GM19193 (cell line): Measurements from ENCODE around the gene OASL.

Experiments used
- POLR2A ChIP-seq: IDR thresholded peaks from 4 replicates; pipeline ENCODE4 v1.6.1; 2011; ENCODE audit not compliant: insufficient read depth, insufficient read length; ENCODE audit errors: extremely low read depth

Gene OASL

GRCh38 chr12:121001841-121002483 lies 37.1 kb downstream of the OASL start:
- no peak for TF ChIP-seq POLR2A

- no peak for TF ChIP-seq POLR2A
These were observed 38.0 kb downstream of the OASL start for GRCh38 chr12:121001060-121001459.

DNA sequence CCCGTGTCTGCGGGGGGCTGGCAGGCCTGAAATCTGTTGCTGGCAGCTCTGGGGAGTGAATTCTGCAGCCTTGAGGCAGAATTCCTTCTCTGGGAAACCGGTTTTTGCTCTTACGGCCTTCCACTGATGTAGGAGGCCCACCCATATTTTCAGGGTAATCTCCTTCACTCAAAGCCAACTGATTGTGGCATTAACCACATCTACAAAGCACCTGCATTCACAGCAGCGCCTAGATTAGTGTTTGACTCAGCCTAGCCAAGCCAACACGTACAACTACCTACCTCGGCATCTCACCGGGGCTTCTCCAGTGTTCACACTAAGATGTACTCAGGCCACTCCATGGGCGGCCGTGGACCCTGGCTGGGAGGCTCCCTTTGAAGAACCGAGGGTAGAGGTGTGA lies 38.5 kb downstream of the OASL start:
- TF ChIP-seq POLR2A = no peak

GRCh38 chr12:120999191-121000120 lies 39.6 kb downstream of the OASL start:
- TF ChIP-seq POLR2A = no peak

DNA sequence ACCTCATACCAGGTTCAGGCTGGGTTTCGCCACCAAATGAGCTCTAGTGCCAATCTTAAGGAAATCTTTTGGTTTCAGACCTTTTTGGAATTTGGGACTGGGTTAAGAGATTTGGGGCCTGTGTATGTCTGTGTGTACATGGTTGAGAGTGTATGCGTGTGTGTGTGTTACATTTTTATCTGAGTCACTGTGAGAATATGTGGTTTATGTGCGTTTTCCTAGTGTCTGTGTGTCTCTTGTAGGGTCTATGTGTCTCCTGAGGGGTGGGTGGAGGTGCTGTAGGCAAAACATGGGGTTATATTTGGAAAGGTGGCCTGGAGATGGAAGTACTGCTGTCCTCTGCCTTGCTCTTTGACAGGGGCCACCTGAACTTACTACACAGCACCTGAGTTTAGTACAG lies 40.6 kb downstream of the OASL start:
- no peak for TF ChIP-seq POLR2A

- TF ChIP-seq POLR2A = no peak
These were observed 41.6 kb downstream of the OASL start for GRCh38 chr12:120997448-120997847.

DNA sequence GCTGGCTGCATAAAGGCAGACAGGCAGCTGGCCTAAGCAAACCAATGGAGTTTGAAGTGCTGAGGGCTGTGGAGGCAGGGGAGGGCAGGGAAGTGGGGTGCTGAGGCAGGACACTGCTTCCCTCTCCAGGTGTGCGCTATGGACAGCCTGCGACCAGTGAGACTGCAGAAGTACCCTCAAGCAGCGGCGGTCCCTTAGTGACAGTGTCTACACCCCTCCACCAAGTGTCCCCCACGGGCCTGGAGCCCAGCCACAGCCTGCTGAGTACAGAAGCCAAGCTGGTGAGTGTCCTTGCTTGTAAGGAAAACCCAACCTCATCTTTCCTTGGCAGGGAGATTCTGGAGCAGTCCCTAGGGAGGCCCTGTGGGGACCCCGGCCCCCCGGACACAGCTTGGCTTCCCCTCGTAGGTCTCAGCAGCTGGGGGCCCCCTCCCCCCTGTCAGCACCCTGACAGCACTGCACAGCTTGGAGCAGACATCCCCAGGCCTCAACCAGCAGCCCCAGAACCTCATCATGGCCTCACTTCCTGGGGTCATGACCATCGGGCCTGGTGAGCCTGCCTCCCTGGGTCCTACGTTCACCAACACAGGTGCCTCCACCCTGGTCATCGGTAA lies 42.8 kb downstream of the OASL start:
- TF ChIP-seq POLR2A = no peak

DNA sequence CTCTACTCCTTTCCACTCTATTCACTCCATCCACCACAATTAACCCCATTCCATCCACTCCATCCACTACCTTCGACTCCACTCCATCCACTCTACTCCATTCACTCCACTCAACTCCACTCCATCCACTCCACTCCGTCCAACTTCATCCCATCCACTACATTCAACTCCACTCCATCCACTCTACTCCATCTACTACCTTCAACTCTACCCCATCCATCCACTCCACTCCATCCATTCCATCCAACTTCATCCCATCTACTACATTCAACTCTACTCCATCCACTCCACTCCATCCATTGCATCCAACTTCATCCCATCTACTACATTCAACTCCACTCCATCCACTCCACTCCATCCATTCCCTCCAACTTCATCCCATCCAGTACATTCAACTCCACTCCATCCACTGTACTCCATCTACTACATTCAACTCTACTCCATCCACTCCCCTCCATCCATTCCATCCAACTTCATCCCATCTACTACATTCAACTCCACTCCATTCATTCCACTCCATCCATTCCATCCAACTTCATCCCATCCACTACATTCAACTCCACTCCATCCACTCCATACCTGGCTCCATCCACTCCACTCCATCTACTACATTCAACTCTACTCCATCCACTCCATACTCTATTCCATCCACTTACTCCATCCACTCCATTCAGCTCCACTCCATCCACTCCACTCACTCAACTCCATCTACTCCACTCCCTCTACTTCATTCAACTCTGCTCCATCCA lies 44.3 kb downstream of the OASL start:
- TF ChIP-seq POLR2A = no peak

GRCh38 chr12:120994059-120994458 lies 45.0 kb downstream of the OASL start:
- no peak for TF ChIP-seq POLR2A

DNA sequence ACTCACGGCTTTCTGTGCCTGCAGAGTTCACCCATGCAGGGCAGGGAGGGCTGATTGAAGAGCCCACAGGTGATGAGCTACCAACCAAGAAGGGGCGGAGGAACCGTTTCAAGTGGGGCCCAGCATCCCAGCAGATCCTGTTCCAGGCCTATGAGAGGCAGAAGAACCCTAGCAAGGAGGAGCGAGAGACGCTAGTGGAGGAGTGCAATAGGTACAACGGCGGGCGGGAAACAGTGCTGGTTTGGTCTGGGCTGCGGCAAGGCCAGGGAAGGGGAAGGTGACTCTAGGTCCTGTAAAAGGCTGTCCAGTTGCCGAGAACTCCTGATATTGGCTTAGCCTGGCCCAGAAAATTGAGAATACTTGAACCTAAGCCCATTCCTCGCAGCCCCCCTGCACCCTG lies 45.5 kb downstream of the OASL start:
- TF ChIP-seq POLR2A = no peak

DNA sequence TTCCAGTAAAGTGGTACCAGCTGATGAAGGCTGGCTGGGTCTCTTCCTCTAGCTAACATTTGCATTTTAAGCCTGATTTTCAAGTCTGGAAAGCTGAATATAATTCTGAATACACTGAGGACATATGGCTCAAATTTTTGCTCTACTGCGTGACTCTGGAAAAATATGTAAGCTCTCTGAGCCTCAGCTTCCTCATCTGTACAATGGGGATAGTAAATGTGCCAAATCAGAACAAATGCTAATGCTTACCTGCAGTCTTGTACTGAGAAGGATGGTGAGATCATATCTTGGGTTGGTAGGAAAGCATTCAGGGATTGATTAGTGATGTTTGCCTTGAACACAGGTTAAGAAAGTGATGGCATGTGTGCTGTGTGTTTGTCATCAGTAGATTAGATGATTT lies 46.1 kb downstream of the OASL start:
- TF ChIP-seq POLR2A = no peak

DNA sequence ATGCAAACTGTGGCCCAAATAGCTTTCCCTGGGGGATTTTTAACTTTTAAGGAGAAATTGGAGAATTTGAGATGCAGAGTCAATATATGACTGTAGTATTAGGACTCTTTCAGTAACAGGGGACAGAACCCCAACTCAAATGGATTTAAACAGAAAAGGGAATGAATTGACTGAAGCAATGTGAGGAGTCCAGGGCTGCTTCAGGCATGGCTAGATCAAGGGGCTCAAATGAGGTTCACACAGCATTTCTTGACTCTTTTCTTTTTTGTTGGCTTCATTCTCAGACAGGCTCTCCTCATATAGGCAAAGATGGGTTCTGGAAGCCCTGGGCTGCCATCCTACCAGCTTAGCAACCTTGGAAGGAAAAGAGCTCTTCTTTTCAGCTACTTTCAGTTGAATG lies 47.1 kb downstream of the OASL start:
- no peak for TF ChIP-seq POLR2A

GRCh38 chr12:120990487-120991055 lies 48.5 kb downstream of the OASL start:
- TF ChIP-seq POLR2A = no peak

- TF ChIP-seq POLR2A = no peak
These were observed 49.4 kb downstream of the OASL start for GRCh38 chr12:120989687-120990086.

DNA sequence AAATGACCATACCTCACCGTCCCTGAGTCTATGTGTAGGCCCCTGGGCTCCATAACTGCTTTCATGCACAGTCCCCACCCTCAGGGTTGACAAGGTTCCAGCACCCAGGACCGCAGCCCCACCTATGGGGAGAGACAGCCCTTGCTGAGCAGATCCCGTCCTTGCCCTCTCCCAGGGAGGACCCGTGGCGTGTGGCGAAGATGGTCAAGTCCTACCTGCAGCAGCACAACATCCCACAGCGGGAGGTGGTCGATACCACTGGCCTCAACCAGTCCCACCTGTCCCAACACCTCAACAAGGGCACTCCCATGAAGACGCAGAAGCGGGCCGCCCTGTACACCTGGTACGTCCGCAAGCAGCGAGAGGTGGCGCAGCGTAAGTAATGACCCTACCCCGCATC lies 50.4 kb downstream of the OASL start:
- TF ChIP-seq POLR2A = no peak

GRCh38 chr12:120988234-120988633 lies 50.8 kb downstream of the OASL start:
- TF ChIP-seq POLR2A = no peak
